GM12878 (cell line): ENCODE measurements around the gene FAM83D. TPM values are rescaled to one million over a fixed set of nuclear protein-coding genes. Genes with fewer than 3 reads are reported as not detected.

ENCODE experiments used
- ATAC-seq: fragments of 200-7000 bp; cut with Tn5 transposase; 3 replicates; pipeline ENCODE4 v1.9.1; 2020; ENCODE audit warnings: mild to moderate bottlenecking, moderate library complexity
- BruUV-seq: library from RNA; stranded (reverse); fragments of 400-500 nt; replicated peaks from 2 replicates; lab custom pipeline; 2021; lab: Mats Ljungman, UMichigan
- CTCF ChIA-PET: fragments of 300-600 bp; sonication (Branson Sonifier 250); formaldehyde crosslinking; extraction: SDS; loops from one replicate; lab custom pipeline; 2021; ENCODE audit warnings: inconsistent platforms; lab: Yijun Ruan, JAX
- POLR2A ChIA-PET: fragments of 350-600 bp; formaldehyde crosslinking; extraction: SDS; loops from one replicate; lab custom pipeline; 2021; ENCODE audit warnings: inconsistent platforms; lab: Charles Lee
- RAD21 ChIA-PET: fragments of 300-600 bp; sonication (Branson Sonifier 250); formaldehyde crosslinking; loops from one replicate; lab custom pipeline; 2023; ENCODE audit warnings: antibody characterized with exemption; ENCODE audit not compliant: unreplicated experiment; lab: Charles Lee
- SMC1A ChIA-PET: fragments of 300-600 bp; sonication (Branson Sonifier 250); formaldehyde crosslinking; loops from one replicate; lab custom pipeline; 2023; ENCODE audit not compliant: unreplicated experiment, uncharacterized antibody; lab: Charles Lee
- DNase-seq: peaks from one replicate; pipeline ENCODE4 v3.0.0-alpha.2; 2011; ENCODE audit warnings: low read depth, low spot score
- FAIRE-seq: peaks from 3 replicates; lab custom pipeline; 2011; peaks lifted over from hg19 to GRCh38; lab: Jason Lieb, UNC
- H2AFZ ChIP-seq: 2 replicates; pipeline ENCODE4 v1.6.0; 2011; ENCODE audit warnings: low read depth, low read length, control low read depth; ENCODE audit not compliant: control insufficient read depth
- H3K27ac ChIP-seq: 2 replicates; pipeline ENCODE4 v1.5.1; 2011; ENCODE audit warnings: control low read depth; ENCODE audit not compliant: control insufficient read depth, insufficient read depth
- H3K27me3 ChIP-seq, 2 experiments: replicated peaks in 1 of 2; 2 replicates each; pipeline versions ENCODE4 v1.6.0 to v1.6.1; 2011; ENCODE audit warnings: low read length in 1 of 2; ENCODE audit not compliant: control insufficient read depth in 2 of 2, insufficient read depth in 2 of 2
- H3K36me3 ChIP-seq, 2 experiments: 2 replicates each; pipeline ENCODE4 v1.5.1; 2011; ENCODE audit warnings: low read length in 1 of 2; ENCODE audit not compliant: control insufficient read depth in 2 of 2, insufficient read depth in 2 of 2
- H3K4me1 ChIP-seq: 2 replicates; pipeline ENCODE4 v1.6.1; 2011; ENCODE audit warnings: mild to moderate bottlenecking, low read length, moderate library complexity, mixed read lengths; ENCODE audit not compliant: control insufficient read depth, insufficient read depth
- H3K4me2 ChIP-seq: 2 replicates; pipeline ENCODE4 v1.6.0; 2011; ENCODE audit warnings: control low read depth; ENCODE audit not compliant: control insufficient read depth, insufficient read depth
- H3K4me3 ChIP-seq: fragments of 200-600 bp; sonication (generic); 2 replicates; pipeline ENCODE4 v1.5.1; 2016
- H3K79me2 ChIP-seq: 2 replicates; pipeline ENCODE4 v1.6.0; 2011; ENCODE audit warnings: low read length; ENCODE audit not compliant: control insufficient read depth, insufficient read depth
- H3K9ac ChIP-seq: 2 replicates; pipeline ENCODE4 v1.8.0; 2011; ENCODE audit warnings: low read length, control low read depth, mixed read lengths; ENCODE audit not compliant: control insufficient read depth, insufficient read depth
- H3K9me3 ChIP-seq: replicated peaks from 3 replicates; pipeline ENCODE4 v1.5.1; 2011; ENCODE audit warnings: mild to moderate bottlenecking, low read length; ENCODE audit not compliant: control insufficient read depth, insufficient read depth
- H4K20me1 ChIP-seq: 2 replicates; pipeline ENCODE4 v1.6.0; 2011; ENCODE audit not compliant: control insufficient read depth, insufficient read depth
- ATF7 ChIP-seq: fragments of 450-650 bp; IDR thresholded peaks from 2 replicates; pipeline ENCODE4 v1.6.1; 2016; ENCODE audit warnings: low read depth, mild to moderate bottlenecking
- BCL11A ChIP-seq: IDR thresholded peaks from 2 replicates; pipeline ENCODE4 v1.6.1; 2011; ENCODE audit warnings: low read depth, low read length
- CHD2 ChIP-seq: IDR thresholded peaks from 2 replicates; pipeline ENCODE4 v1.6.1; 2011; ENCODE audit warnings: low read depth, low read length, improper control_type of control experiment, borderline replicate concordance
- EED ChIP-seq: sonication (generic); IDR thresholded peaks from 2 replicates; pipeline ENCODE4 v1.6.1; 2016; ENCODE audit warnings: antibody characterized with exemption, low read depth
- EP300 ChIP-seq, 2 experiments: fragments of 150-350 bp in 1 of 2; IDR thresholded peaks; 2 replicates each; pipeline ENCODE4 v1.6.1; 2011 to 2012; ENCODE audit warnings: low read depth in 2 of 2, low read length in 2 of 2, borderline replicate concordance in 1 of 2, improper control_type of control experiment in 1 of 2, inconsistent platforms in 1 of 2; ENCODE audit not compliant: control insufficient read depth in 1 of 2
- EZH2 ChIP-seq: IDR thresholded peaks from 2 replicates; pipeline ENCODE4 v1.6.1; 2012; ENCODE audit warnings: low read depth, mild to moderate bottlenecking, control low read depth, inconsistent platforms, low read length, borderline replicate concordance; ENCODE audit not compliant: control insufficient read depth
- GATAD2B ChIP-seq: fragments of 450-650 bp; conservative IDR thresholded peaks from 2 replicates; pipeline ENCODE4 v1.6.1; 2017; ENCODE audit warnings: low read depth, mild to moderate bottlenecking, moderate library complexity
- HDGF ChIP-seq: fragments of 450-650 bp; IDR thresholded peaks from 2 replicates; pipeline ENCODE4 v1.6.1; 2016; ENCODE audit warnings: antibody characterized with exemption
- MEF2A ChIP-seq: IDR thresholded peaks from 2 replicates; pipeline ENCODE4 v1.6.1; 2011; ENCODE audit warnings: low read depth, mild to moderate bottlenecking, low read length, moderate library complexity; ENCODE audit not compliant: insufficient read depth
- NBN ChIP-seq: fragments of 450-650 bp; IDR thresholded peaks from 2 replicates; pipeline ENCODE4 v1.6.1; 2016
- PAX8 ChIP-seq: fragments of 450-650 bp; IDR thresholded peaks from 2 replicates; pipeline ENCODE4 v1.6.1; 2017; ENCODE audit warnings: mild to moderate bottlenecking, moderate library complexity
- RCOR1 ChIP-seq: conservative IDR thresholded peaks from 2 replicates; pipeline ENCODE4 v1.6.1; 2012; ENCODE audit warnings: low read depth, low read length, improper control_type of control experiment
- SMC3 ChIP-seq: IDR thresholded peaks from 2 replicates; pipeline ENCODE4 v1.6.1; 2011; ENCODE audit warnings: low read length, improper control_type of control experiment, borderline replicate concordance
- STAT1 ChIP-seq: fragments of 450-650 bp; conservative IDR thresholded peaks from 2 replicates; pipeline ENCODE4 v1.6.1; 2014; ENCODE audit warnings: antibody characterized with exemption, mild to moderate bottlenecking
- ZBED1 ChIP-seq: IDR thresholded peaks from 2 replicates; pipeline ENCODE4 v1.6.1; 2016; ENCODE audit warnings: borderline replicate concordance
- WGBS: methylation state at CpG from one replicate; pipeline ENCODE4 v1.1.6; 2016; ENCODE audit warnings: low lambda C conversion rate; ENCODE audit not compliant: insufficient replicate concordance, insufficient coverage; ENCODE audit errors: missing lambda C conversion rate; 5-methylcytosine and 5-hydroxymethylcytosine counted together
- in situ Hi-C: fragments of 300-500 bp; cut with MboI; formaldehyde crosslinking; loops from 9 replicates; pipeline ENCODE4 v1.14.3; 2018; ENCODE audit warnings: mixed read lengths
- intact Hi-C: fragments of 100-400 bp; cut with micrococcal nuclease; formaldehyde crosslinking; loops from one replicate; pipeline ENCODE4 v1.14.2; 2022; ENCODE audit not compliant: unreplicated experiment
- polyA plus RNA-seq, 11 experiments: library from polyadenylated mRNA; depleted of rRNA in 4 of 11; unstranded in 6 of 11; stranded (reverse) in 5 of 11; fragments of >200 nt; fragmentation: Nextera tagmentation in 4 of 11; fragmentation: Illumina TruSeq in 1 of 11; extraction: Ambion mirVana in 4 of 11; extraction: Trizol in 1 of 11; gene quantifications; 1 replicate in 1 of 11; 2 replicates in 10 of 11; pipeline versions ENCODE4 v1.2.1 to v1.2.3, GENCODE V29; 2011 to 2016; ENCODE audit warnings: inconsistent platforms in 2 of 11, missing spikeins in 2 of 11, low read depth in 1 of 11
- total RNA-seq, 4 experiments: library from RNA; depleted of rRNA in 3 of 4; stranded (reverse); fragments of >200 nt in 3 of 4; fragmentation: Illumina TruSeq in 1 of 4; extraction: Trizol in 1 of 4; gene quantifications; 2 replicates each; pipeline versions ENCODE4 v1.2.1 to v1.2.3, GENCODE V29; 2013 to 2021
- TF ChIP-seq, protein P1 (sequence below): fragments of 450-650 bp; IDR thresholded peaks from 2 replicates; pipeline ENCODE4 v1.6.1; 2017; ENCODE audit warnings: low read depth, mild to moderate bottlenecking, moderate library complexity
- TF ChIP-seq, protein P2 (sequence below): fragments of 450-650 bp; IDR thresholded peaks from 2 replicates; pipeline ENCODE4 v1.6.1; 2017; ENCODE audit warnings: mild to moderate bottlenecking, moderate library complexity

Gene FAM83D
- total and polyA plus RNA-seq, 10 of the 15 experiments (the other 5 are each of a cell fraction or from before 2014, with no cell fraction given), result 4.5 to 34.8 (median 19.2) TPM

DNA sequence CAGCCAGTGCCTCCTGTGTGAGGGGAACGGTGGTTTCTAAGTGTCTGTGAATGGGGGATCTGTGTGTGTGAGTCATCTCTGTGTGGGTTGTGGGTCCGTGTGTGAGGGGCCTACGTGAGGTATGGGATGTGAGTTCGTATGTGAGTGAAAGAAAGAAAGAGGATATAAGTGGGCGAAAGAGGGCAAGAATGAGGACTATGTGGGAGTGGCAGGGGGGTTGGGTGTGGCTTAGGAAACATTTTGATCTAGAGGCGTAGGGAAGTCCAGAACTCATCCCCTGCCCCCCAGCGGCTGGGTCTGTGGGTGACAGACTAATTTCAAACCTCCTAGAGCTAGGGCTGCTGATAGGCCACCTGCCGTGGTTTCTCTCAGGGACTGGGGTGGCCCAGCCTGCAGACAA lies 71.4 kb downstream of the FAM83D start:
- ATAC-seq (peak; percentile 99), DNase-seq (peak; percentile 87), FAIRE-seq (peak; percentile 83)
- ChIA-PET SMC1A (interaction anchor here (0.7 to 7.8 kb wide), 19 partner anchors 9 to 105 kb away, joined by 3 to 93 read pairs (median 5); partner anchors contain the start of genes DHX35 and FAM83D), POLR2A (interaction anchor here (0.6 to 5.9 kb wide), 8 partner anchors 10 to 106 kb away, joined by 3 to 48 read pairs (median 4); partner anchors contain the start of gene DHX35), RAD21 (interaction anchor here (0.8 to 9.0 kb wide), 20 partner anchors 9 to 192 kb away, joined by 3 to 109 read pairs (median 5); partner anchors contain the start of genes DHX35, FAM83D and PPP1R16B), CTCF (interaction anchor here (0.7 to 7.4 kb wide), 27 partner anchors 9 to 363 kb away, joined by 3 to 94 read pairs (median 5); partner anchors contain the start of genes ACTR5, DHX35 and FAM83D)
- Histone ChIP-seq H3K4me3 (no peak overlapping the region), H3K9ac (no peak overlapping the region), H3K27me3 (no peaks in the 10 kb centered on the region), H3K36me3 (peaks cover 8 to 15% of the 10 kb centered on the region in 2 experiments), H3K27ac (peak overlapping the region; percentile 49), H3K4me1 (peaks cover 14% of the 10 kb centered on the region), H3K4me2 (peak overlapping the region; percentile 53; the same call in 1 of the 2 replicates), H3K79me2 (no peaks in the 10 kb centered on the region), H4K20me1 (no peaks in the 10 kb centered on the region), H3K9me3 (no peaks in the 10 kb centered on the region), H2AFZ (peak overlapping the region; percentile 49)
- BruUV-seq, result no TSS peak
- 0% methylated on average over 8 of the region's 8 CpGs for WGBS
- intact Hi-C loops (loop anchor here (1.0 to 2.0 kb wide), 3 partner anchors 21 to 71 kb away; partner anchors contain the start of genes DHX35 and FAM83D), in situ Hi-C loops (no loop called here)
- TF ChIP-seq NBN (peak; percentile 99), RCOR1 (no peak), HDGF (peak; percentile 99), EZH2 (no peak), PAX8 (no peak), MEF2A (0 out of 2 replicates have a peak, but pooled peaks have one; percentile 41), ATF7 (peak; percentile 97), CHD2 (peak; percentile 36; the same call in 1 of the 2 replicates), EED (peak; percentile 90), BCL11A (peak; percentile 57; the same call in 1 of the 2 replicates), STAT1 (no peak), GATAD2B (0 out of 2 replicates have a peak, but pooled peaks have one; percentile 48), ZBED1 (peak; percentile 67; the same call in 1 of the 2 replicates), EP300 (IDR thresholded peaks at IDR 0.05; ENCODE audit: borderline replicate concordance in 1 of 2, control insufficient read depth in 1 of 2, low read depth in 2 of 2, low read length in 2 of 2) (peak; percentile 45 to 59; a peak in 3 of 4 replicates), SMC3 (peak; percentile 55; the same call in 1 of the 2 replicates)
- TF ChIP-seq, protein P1, sequence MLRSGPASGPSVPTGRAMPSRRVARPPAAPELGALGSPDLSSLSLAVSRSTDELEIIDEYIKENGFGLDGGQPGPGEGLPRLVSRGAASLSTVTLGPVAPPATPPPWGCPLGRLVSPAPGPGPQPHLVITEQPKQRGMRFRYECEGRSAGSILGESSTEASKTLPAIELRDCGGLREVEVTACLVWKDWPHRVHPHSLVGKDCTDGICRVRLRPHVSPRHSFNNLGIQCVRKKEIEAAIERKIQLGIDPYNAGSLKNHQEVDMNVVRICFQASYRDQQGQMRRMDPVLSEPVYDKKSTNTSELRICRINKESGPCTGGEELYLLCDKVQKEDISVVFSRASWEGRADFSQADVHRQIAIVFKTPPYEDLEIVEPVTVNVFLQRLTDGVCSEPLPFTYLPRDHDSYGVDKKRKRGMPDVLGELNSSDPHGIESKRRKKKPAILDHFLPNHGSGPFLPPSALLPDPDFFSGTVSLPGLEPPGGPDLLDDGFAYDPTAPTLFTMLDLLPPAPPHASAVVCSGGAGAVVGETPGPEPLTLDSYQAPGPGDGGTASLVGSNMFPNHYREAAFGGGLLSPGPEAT, result peak; percentile 90
- TF ChIP-seq, protein P2, sequence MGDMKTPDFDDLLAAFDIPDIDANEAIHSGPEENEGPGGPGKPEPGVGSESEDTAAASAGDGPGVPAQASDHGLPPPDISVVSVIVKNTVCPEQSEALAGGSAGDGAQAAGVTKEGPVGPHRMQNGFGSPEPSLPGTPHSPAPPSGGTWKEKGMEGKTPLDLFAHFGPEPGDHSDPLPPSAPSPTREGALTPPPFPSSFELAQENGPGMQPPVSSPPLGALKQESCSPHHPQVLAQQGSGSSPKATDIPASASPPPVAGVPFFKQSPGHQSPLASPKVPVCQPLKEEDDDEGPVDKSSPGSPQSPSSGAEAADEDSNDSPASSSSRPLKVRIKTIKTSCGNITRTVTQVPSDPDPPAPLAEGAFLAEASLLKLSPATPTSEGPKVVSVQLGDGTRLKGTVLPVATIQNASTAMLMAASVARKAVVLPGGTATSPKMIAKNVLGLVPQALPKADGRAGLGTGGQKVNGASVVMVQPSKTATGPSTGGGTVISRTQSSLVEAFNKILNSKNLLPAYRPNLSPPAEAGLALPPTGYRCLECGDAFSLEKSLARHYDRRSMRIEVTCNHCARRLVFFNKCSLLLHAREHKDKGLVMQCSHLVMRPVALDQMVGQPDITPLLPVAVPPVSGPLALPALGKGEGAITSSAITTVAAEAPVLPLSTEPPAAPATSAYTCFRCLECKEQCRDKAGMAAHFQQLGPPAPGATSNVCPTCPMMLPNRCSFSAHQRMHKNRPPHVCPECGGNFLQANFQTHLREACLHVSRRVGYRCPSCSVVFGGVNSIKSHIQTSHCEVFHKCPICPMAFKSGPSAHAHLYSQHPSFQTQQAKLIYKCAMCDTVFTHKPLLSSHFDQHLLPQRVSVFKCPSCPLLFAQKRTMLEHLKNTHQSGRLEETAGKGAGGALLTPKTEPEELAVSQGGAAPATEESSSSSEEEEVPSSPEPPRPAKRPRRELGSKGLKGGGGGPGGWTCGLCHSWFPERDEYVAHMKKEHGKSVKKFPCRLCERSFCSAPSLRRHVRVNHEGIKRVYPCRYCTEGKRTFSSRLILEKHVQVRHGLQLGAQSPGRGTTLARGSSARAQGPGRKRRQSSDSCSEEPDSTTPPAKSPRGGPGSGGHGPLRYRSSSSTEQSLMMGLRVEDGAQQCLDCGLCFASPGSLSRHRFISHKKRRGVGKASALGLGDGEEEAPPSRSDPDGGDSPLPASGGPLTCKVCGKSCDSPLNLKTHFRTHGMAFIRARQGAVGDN, result peak; percentile 40; the same call in 1 of the 2 replicates
